Measurements from ENCODE around the gene SLC7A5.
A peak's percentile ranks its signal among the peaks of the same experiment; 100 is the strongest.
"Not testable (repeated sequence)": the region's sequence is repeated elsewhere in the genome, so short reads cannot be mapped to it uniquely, and the experiment has no call there.

SLC7A5 gene

GRCh38 chr16:87869061-87869878 lies at the start of gene SLC7A5:
Gene SLC7A5 (minus strand): TSS chr16:87869507. CDS start chr16:87869422, 85 bp downstream.
- peak; percentile 82 for DNase-seq (ENCODE audit: low read depth)

GRCh38 chr16:87918338-87918737 lies 49.0 kb upstream of the SLC7A5 start:
- no peak for DNase-seq (ENCODE audit: low read depth)

- DNase-seq (ENCODE audit: low read depth) = no peak
Observed at GRCh38 chr16:87917503-87917902, 48.2 kb upstream of the SLC7A5 start.

- no peak for DNase-seq (ENCODE audit: low read depth)
Observed at GRCh38 chr16:87914812-87915211, 45.5 kb upstream of the SLC7A5 start.

- DNase-seq (ENCODE audit: low read depth) = not testable (repeated sequence)
Observed at GRCh38 chr16:87914021-87914725, 44.9 kb upstream of the SLC7A5 start.

GRCh38 chr16:87912691-87913090 lies 43.4 kb upstream of the SLC7A5 start:
- not testable (repeated sequence) for DNase-seq (ENCODE audit: low read depth)

- not testable (repeated sequence) for DNase-seq (ENCODE audit: low read depth)
Observed at GRCh38 chr16:87911106-87911763, 41.9 kb upstream of the SLC7A5 start.

- DNase-seq (ENCODE audit: low read depth) = peak; percentile 61
Observed at GRCh38 chr16:87909203-87909935, 40.1 kb upstream of the SLC7A5 start.

- not testable (repeated sequence) for DNase-seq (ENCODE audit: low read depth)
Observed at GRCh38 chr16:87908101-87908500, 38.8 kb upstream of the SLC7A5 start.

- not testable (repeated sequence) for DNase-seq (ENCODE audit: low read depth)
Observed at GRCh38 chr16:87905521-87905920, 36.2 kb upstream of the SLC7A5 start.

- DNase-seq (ENCODE audit: low read depth) = not testable (repeated sequence)
Observed at GRCh38 chr16:87904963-87905362, 35.7 kb upstream of the SLC7A5 start.

- DNase-seq (ENCODE audit: low read depth) = not testable (repeated sequence)
Observed at GRCh38 chr16:87900489-87900888, 31.2 kb upstream of the SLC7A5 start.

- peak; percentile 33 for DNase-seq (ENCODE audit: low read depth)
Observed at GRCh38 chr16:87897521-87898505, 28.5 kb upstream of the SLC7A5 start.

GRCh38 chr16:87896924-87897520 lies 27.7 kb upstream of the SLC7A5 start:
- DNase-seq (ENCODE audit: low read depth) = not testable (repeated sequence)

- not testable (repeated sequence) for DNase-seq (ENCODE audit: low read depth)
Observed at GRCh38 chr16:87896176-87896890, 27.0 kb upstream of the SLC7A5 start.

- peak; percentile 42 for DNase-seq (ENCODE audit: low read depth)
Observed at GRCh38 chr16:87895641-87896141, 26.4 kb upstream of the SLC7A5 start.

GRCh38 chr16:87894005-87894404 lies 24.7 kb upstream of the SLC7A5 start:
- DNase-seq (ENCODE audit: low read depth) = not testable (repeated sequence)

- no peak for DNase-seq (ENCODE audit: low read depth)
Observed at GRCh38 chr16:87891764-87892163, 22.5 kb upstream of the SLC7A5 start.

- DNase-seq (ENCODE audit: low read depth) = not testable (repeated sequence)
Observed at GRCh38 chr16:87889762-87890161, 20.5 kb upstream of the SLC7A5 start.

Measured in activated T-helper 1 cell treated with Interleukin-2 at 50 U/mL for 16 hours (primary cell).